Left renal pelvis (tissue), 4 donors: ENCODE data around the gene TTC1. TPM values are rescaled to one million over a fixed set of nuclear protein-coding genes. Genes with fewer than 3 reads are reported as not detected.
"Not testable (repeated sequence)": the region's sequence is repeated elsewhere in the genome, so short reads cannot be mapped to it uniquely, and the experiment has no call there.

Source experiments
- DNase-seq, 4 donors: peaks; one replicate each; pipeline ENCODE4 v3.0.0-alpha.2; 2013; ENCODE audit warnings: low read depth in 4 of 4, low spot score in 3 of 4
- polyA plus RNA-seq, 4 donors: library from polyadenylated mRNA; unstranded; fragments of 120-200 nt; gene quantifications; one replicate each; pipeline ENCODE4 v1.2.1, GENCODE V29; 2013; ENCODE audit not compliant: insufficient read length in 4 of 4

Gene TTC1
- polyA plus RNA-seq: 10 to 100 TPM; 59.4 to 72.2 (median 63.6) TPM

GRCh38 chr5:160008877-160009590, at the start of gene TTC1:
TTC1 (plus strand) TSS chr5:160009139; CDS start chr5:160010529, 1,390 bp downstream.
- peak; percentile 97 to 99 (median 99) for DNase-seq

GRCh38 chr5:159961176-159962160, 47.5 kb upstream of the TTC1 start:
- no peak for DNase-seq

- no peak for DNase-seq
Observed at GRCh38 chr5:159962214-159962613, 46.7 kb upstream of the TTC1 start.

GRCh38 chr5:159963935-159964334, 45.0 kb upstream of the TTC1 start:
- no peak for DNase-seq

- no peak for DNase-seq
Observed at GRCh38 chr5:159965031-159965837, 43.7 kb upstream of the TTC1 start.

- not testable (repeated sequence) for DNase-seq
Observed at GRCh38 chr5:159965838-159966128, 43.2 kb upstream of the TTC1 start.

GRCh38 chr5:159969966-159970365, 39.0 kb upstream of the TTC1 start:
- no peak for DNase-seq

- DNase-seq: no peak
Observed at GRCh38 chr5:159971038-159971437, 37.9 kb upstream of the TTC1 start.

- no peak for DNase-seq
Observed at GRCh38 chr5:159971514-159971913, 37.4 kb upstream of the TTC1 start.

- DNase-seq: no peak
Observed at GRCh38 chr5:159971931-159972461, 36.9 kb upstream of the TTC1 start.

GRCh38 chr5:159972538-159973362, 36.2 kb upstream of the TTC1 start:
- DNase-seq: no peak

GRCh38 chr5:159975462-159976019, 33.4 kb upstream of the TTC1 start:
- DNase-seq: no peak

GRCh38 chr5:159976921-159977320, 32.0 kb upstream of the TTC1 start:
- no peak for DNase-seq

GRCh38 chr5:159978358-159978757, 30.6 kb upstream of the TTC1 start:
- no peak for DNase-seq

GRCh38 chr5:159982421-159983173, 26.3 kb upstream of the TTC1 start:
- DNase-seq: no peak

- peak in 1 of 4 donors; percentile 55 for DNase-seq
Observed at GRCh38 chr5:159987031-159987674, 21.8 kb upstream of the TTC1 start.

GRCh38 chr5:159990506-159990905, 18.4 kb upstream of the TTC1 start:
- DNase-seq: no peak

- DNase-seq: no peak
Observed at GRCh38 chr5:159992566-159992965, 16.4 kb upstream of the TTC1 start.
